NOMO-1 treated with DMSO at 0.1 percent for 48 hours (cell line): Measurements from ENCODE around the gene PRKCE.

Source experiments
- DNase-seq: peaks from one replicate; lab custom pipeline; 2025; ENCODE audit not compliant: unreplicated experiment; lab: John Stamatoyannopoulos, UW

The PRKCE gene

GRCh38 chr2:45750001-45750400 is 98.5 kb downstream of the PRKCE start:
- DNase-seq = no peak

DNA sequence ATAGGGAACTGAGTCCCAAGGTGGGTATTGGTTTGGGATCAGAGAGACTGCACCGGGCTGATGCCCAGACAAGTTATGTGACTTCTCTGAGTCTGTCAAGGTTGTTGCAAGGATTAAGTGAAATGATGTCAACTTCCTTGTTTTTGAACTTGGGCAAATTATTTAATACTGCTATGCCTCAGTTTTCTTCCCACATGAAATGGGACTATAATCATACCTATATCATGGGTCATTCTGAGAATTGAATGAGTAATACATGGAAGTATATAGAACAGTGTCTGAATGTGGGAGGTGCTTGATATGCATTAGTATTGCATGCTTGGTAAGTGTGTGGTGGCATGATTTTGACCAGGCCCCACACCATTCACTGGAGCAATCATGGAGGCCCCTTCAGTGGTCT is 99.0 kb downstream of the PRKCE start:
- DNase-seq = no peak

DNA sequence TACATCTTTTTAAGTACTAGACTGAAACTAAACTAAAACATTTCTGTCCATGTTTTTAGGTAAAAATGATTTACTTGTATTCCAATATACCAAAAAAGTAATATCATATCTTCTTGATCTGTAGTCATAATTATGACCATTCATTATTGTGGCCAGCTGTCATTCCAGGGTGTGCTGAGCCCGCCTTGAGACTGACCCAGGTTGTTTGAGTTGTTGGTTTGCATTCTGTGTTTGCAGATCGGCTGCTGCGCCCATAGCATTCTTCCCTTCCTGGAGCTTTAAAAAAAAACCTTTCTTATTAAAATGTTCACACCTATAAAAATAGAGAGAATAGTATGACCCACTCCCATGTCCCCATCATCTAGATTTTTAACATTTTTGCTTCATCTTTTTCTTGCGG is 101.9 kb downstream of the PRKCE start:
- no peak for DNase-seq

DNA sequence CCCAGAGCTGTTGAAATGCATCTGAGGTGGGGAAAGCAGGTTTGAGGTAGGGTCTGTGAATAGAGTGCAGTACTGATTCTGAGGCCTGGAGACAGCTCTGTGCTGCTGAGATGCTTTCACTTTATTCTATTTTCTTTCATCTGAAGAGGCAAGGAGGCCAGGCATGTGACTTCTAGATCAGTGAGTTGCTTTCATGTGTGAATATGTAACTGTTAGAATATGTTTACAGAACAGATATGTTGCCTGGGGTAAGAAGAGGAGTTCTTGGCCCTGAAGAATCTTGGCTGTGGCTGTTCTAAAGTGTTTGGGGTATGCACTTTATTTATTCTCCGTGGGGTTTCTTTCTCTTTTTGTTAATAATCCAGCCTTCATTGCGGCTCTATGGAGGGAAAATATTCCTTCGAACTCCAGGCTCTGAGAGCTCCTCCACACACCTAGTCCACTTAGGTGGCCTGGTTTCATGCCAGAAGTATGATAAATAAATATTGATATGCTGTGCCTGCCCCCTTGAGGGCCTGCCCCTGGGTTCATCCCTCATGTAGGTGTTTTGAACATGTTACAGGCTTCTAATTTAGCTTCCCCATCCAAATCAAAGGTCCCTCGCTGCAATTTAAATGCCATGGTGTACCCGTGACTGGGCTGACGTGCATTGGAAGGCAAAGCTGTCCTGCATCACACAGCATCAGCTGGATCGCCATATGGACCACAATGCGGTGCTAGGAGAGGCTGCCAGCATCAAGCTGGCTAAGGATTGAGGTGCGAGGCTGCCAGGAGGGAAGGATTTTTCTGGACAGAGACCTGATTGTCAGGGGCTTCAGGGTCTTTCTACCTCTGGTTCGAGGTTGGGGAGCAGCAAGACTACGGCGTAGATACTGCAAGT is 102.9 kb downstream of the PRKCE start:
- DNase-seq = no peak

GRCh38 chr2:45755585-45756335 is 104.3 kb downstream of the PRKCE start:
- no peak for DNase-seq

DNA sequence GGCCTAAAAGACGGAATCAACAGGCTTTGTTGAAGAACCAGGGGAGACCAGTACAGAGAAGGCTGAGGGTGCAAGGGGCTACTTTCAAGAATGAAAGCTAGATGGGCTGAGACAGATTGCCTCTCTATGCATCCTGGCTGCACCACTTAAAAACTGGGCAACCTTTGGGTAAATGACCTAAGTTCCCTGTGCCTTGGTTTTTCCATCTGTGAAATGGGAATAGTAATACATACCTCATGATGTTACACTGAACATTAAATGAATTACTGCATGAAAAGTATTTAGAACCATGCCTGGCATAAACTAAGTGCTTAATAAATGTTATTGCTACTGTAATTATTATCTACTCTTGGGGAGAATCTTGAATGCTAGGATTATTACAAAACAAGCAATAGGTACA is 106.5 kb downstream of the PRKCE start:
- DNase-seq = no peak

DNA sequence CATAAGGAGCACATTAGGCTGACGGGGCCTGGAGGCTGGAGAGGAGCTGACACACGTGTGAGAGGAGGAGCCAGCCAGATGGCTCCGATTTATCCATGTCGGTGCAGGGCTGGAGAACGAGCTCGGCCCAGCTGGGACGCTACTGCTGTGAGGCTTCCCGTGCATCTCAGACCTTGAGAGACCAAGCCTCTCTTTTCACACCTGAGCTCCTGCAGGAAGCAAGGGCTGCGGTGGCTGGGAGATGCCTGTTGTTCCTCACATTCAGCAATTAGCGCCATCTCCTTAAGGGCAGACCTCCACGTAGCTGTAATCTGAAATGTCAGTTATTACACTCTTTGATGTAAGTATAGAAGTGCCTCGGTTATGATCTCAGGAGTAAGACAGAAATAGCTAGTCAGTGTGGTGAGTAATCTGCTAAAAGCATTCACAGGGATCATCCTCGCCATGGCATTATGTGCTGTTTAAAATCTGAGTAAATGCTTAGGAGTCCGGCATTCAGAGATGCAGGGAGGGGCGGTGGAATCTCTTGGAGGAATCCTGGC is 107.9 kb downstream of the PRKCE start:
- no peak for DNase-seq

- DNase-seq = no peak
Observed at GRCh38 chr2:45761635-45762034, 110.2 kb downstream of the PRKCE start.

DNA sequence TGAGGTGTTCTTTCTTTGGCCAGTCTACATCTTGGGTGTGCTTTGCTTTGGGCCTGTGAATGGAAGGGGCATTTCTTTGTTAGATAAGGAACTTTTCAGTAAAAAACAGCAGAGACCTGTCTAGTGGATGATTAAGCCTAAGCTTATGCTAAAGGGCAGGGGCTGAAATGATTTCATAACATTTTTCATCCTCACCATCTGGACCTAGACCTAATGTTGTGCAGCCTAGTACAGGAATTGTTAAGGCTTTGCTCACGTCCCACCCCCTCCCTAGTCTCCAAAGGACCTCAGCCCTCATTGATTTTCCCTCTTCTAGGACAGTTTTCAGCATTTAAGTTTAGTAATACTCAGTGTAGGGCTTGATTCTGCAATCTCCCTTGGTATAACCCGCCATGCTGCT is 111.8 kb downstream of the PRKCE start:
- DNase-seq = no peak

- DNase-seq = no peak
Observed at GRCh38 chr2:45763797-45764196, 112.3 kb downstream of the PRKCE start.

DNA sequence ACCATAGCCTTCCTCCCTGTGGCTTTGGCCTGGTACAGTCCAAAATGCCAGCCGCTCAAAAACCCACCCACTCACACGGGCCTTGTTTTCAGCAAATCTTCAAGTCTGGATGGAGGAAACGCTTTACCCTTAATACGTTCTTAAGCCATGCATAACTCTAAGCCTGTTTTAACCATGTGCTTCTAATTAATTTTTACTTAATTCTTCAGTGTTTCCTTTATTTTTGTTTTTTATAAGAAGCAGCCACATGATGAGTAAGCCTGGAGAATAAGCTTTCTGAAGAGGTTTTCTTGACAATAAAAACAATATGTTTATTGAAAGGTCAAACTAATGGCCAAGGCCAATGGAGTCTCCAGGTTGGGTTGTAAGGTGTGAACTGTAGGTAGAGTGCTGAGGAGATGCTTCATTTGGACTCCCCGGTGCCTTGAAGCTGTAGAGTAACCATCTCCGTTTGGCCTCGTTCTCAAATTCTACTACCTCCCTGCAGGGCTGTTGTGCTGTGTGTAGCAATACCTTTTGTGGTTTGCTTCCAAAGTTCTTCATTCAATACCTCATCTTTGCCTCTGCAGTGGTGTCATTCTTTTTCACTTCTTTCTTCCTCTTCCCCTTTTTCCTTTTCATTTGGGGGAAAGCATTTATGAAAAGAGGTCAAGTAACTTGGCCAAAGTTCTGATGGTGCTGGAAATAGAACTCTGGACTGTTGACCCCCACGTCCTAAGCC is 113.7 kb downstream of the PRKCE start:
- peak; percentile 92 for DNase-seq

GRCh38 chr2:45765728-45766254 is 114.3 kb downstream of the PRKCE start:
- no peak for DNase-seq

GRCh38 chr2:45768208-45768607 is 116.7 kb downstream of the PRKCE start:
- no peak for DNase-seq

DNA sequence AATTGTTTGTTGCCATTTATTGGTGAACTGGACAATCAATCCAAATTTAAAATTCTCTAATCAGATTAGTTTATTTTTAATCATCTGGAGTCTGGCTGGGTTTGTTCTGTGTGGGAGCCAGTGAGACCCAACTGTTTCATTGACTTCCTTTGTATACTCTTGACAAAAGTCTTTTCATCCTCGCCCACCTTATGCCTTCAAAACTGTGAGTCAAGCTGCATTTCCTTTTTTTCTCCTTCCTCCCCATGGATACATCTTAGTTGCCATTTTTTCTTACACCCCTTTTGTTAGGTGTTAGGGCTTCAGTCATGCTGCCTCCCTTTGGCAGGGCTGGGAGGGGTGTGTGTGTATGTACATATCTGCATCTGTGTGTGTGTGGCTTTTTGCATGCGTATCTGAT is 117.6 kb downstream of the PRKCE start:
- no peak for DNase-seq

- peak; percentile 30 for DNase-seq
Observed at GRCh38 chr2:45769854-45770576, 118.5 kb downstream of the PRKCE start.

- no peak for DNase-seq
Observed at GRCh38 chr2:45770811-45771210, 119.3 kb downstream of the PRKCE start.

DNA sequence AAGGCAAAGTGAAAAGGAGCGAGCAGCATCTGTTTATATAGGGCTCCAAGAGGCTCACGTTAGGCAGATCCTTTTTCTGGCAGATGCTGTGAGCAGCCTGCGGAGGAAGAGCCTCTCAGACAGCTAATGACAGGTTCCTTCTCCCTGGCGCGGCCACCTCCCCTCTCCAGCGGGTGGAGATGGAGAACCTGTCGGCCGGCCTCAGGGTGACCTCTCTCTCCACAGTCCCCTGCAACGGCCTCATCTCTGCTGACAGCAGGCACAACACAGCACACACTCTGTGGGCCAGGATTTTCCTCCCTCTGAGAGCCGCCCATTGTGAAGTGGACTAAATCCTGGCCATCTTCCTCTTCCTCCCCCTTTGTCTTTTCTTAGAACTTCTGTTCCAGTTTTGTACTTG is 119.8 kb downstream of the PRKCE start:
- DNase-seq = peak; percentile 70

DNA sequence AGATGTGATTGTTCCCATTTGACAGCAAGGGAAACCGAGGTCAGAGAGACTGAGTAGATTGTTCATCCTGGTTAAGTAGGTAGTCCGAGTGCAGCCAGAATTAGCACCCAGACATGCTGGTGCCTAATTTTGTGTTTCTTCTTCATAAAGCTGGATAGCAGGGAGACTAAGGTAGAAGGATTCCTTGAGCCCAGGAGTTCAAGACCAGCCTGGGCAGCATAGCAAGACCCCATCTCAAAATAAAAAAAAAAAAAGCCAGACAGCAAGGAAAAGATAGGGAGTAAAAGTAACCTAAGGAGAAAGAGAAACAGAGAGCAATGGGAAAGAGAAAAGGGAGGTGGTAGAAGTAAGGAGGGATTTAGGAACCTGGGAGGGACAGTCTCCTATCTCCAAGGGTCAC is 120.6 kb downstream of the PRKCE start:
- DNase-seq = no peak

DNA sequence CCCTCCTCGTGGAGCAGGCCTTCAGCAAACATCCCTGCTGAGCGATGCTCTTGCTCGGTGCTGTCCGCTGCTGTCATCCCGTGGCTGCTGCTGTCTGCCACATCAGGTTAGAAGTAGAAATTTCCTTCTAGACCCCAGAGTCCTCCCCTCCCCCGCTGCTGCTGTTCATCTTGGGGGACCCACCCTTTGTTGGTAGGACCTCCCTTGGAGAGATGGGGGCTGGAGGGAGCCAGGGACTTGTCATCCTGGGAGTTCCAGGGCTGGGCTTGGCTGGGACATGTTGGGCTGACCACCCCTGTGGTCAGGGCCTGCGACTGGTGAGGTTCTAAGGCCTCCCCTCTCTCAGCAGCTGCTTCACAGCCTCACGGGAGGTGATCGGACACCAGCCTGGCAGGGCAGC is 122.4 kb downstream of the PRKCE start:
- DNase-seq = no peak

DNA sequence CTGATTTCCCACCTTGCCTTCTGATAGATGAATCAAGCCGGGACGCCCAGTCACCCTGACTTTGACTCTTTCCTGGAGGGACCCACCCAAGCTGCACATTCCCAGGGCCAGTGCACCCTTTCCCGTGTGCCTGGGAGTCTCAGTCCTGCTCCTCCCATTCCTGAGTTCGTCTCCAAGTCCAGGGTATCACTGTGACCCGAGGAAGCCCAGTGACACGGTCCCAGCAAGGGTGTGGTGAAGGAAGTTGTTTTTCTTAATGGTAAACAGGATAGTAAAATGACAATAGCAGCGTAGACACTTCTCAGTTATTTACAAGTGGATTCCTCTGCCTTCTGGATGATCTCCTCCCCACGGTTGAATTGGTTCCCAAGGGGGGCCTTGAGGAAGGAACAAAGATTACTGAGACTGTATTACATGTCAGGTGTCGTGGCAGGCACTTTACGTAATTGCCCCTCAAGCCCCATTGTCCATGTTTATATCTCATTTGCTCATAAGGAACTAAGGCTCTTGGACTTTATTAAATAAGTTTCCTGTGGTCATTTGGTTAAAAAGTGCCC is 123.3 kb downstream of the PRKCE start:
- no peak for DNase-seq
